NK-92 (cell line): Measurements from ENCODE around the gene HIPK2.
A peak's percentile ranks its signal among the peaks of the same experiment; 100 is the strongest.

Source experiments
- DNase-seq: peaks from one replicate; lab custom pipeline; 2025; ENCODE audit not compliant: unreplicated experiment; lab: John Stamatoyannopoulos, UW

HIPK2 gene

GRCh38 chr7:139658296-139658695, 119.5 kb downstream of the HIPK2 start:
- no peak for DNase-seq

DNA sequence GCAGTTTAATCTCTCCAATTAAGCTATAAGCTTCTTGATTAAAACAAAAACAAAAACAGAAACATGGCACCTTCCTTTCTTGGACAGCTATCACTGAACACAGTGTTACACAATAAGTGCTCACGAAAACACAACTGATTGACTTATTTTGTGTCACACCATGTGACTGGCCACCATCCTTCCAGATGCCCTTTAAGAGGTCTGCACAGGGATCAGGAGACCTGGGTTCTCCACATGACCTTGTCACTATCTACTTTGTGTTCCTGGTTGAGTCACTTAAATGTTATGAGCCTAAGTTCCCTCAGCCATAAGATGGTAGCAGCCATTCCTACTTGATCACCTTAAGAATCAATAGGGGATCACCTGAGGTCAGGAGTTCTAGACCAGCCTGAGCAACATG, 120.1 kb downstream of the HIPK2 start:
- DNase-seq = no peak

GRCh38 chr7:139656387-139656786, 121.4 kb downstream of the HIPK2 start:
- DNase-seq = no peak

GRCh38 chr7:139655305-139655704, 122.5 kb downstream of the HIPK2 start:
- no peak for DNase-seq

DNA sequence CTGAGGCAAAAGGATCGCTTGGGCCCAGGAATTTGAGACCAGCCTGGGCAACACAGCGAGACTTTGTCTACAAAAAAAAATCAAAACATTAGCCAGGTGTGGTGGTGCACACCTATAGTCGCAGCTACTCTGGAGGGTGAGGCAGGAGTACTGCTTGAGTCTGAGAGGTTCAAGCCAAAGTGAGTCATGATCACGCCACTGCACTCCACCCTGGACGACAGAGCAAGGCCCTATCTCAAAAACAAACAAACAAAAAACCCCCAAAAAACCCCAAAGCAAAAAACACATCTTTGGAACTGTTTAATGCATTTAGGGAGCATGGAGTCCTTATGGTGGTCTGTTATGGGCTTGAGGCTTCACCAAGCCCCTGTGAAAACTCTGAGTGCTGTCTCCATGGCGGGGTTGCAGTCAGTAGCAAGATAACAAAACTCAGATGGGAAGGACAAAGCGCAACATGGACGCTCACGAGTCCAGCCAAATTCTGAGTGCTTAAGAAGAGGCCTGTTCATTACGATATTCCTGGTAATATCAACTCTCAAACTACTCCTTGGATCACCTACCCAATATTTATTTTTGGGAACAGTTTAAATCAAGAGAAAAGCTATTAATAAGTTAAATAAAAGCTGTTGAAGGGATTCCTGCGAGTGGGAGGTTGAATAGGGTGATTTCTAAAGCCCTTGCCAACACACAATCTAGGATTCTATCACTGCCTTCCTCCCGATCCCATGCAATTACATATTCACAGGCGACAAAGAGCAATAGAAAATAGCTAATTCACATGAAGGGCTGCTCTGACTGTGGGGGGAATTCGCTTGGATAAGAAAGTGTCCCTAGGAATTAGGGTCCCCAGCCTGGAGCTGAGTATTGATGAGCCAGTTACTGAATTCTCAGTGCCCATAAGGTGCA, 123.3 kb downstream of the HIPK2 start:
- DNase-seq = no peak

DNA sequence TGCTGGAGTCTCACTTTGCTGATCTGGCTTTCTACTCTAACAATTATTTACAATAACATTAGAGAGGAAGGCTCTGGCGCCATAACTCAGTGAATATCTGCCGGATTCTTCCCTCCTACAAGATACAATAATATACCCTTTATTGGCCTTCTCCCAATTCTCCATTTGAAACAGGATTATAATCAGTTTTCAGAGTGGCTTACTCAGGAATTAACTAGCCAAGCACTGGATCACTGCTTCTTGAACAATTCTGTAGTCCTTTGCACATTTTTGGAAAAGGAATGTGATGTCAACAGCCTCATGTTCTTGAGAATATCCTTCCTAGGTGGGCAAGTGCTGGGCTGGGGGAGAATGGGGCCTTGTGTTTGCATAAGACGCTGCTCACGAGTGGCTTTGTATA, 125.9 kb downstream of the HIPK2 start:
- no peak for DNase-seq

DNA sequence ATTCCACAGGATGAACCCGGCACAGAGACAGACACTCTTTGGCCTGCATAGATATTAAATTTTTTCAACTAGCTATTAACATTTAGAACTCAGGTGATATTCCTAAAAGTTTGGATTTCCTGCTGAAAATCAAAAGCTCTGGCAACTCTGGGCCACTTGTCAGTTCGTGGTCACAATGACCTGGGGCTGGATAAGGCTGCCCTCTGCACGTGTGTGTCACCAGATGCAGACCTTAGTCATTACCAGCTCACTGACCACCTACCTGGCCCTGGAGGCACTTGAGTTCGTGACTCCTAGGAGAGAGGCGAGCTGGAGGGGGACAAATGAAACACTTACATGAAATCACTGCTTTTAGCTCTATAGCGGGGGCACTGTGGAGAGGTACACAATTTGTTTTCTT, 126.5 kb downstream of the HIPK2 start:
- no peak for DNase-seq

GRCh38 chr7:139650429-139651100, 127.2 kb downstream of the HIPK2 start:
- no peak for DNase-seq

GRCh38 chr7:139648941-139649425, 128.8 kb downstream of the HIPK2 start:
- DNase-seq = no peak

- no peak for DNase-seq
These were observed 129.4 kb downstream of the HIPK2 start for GRCh38 chr7:139648391-139648861.

GRCh38 chr7:139647814-139648390, 129.9 kb downstream of the HIPK2 start:
- no peak for DNase-seq

DNA sequence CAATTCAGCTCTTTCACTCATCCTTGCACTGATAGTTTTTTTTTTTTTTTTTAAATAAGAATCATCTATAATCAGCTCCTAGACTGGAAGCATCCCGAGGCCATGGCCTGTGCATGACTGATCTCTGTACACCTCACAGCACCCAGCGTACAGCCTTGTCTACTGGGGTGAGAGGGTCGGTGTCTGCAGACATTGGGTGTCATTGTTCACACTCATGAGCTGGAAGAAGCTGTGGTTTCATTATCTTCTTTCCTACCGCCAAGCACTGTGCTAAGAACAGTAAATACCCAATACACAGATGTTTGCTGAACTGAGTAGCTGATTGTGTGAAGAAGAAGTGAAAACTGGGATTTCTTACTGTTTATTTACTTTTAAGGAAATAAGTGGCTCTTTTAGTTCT, 130.7 kb downstream of the HIPK2 start:
- DNase-seq = no peak

- DNase-seq = no peak
These were observed 131.2 kb downstream of the HIPK2 start for GRCh38 chr7:139646566-139646965.

DNA sequence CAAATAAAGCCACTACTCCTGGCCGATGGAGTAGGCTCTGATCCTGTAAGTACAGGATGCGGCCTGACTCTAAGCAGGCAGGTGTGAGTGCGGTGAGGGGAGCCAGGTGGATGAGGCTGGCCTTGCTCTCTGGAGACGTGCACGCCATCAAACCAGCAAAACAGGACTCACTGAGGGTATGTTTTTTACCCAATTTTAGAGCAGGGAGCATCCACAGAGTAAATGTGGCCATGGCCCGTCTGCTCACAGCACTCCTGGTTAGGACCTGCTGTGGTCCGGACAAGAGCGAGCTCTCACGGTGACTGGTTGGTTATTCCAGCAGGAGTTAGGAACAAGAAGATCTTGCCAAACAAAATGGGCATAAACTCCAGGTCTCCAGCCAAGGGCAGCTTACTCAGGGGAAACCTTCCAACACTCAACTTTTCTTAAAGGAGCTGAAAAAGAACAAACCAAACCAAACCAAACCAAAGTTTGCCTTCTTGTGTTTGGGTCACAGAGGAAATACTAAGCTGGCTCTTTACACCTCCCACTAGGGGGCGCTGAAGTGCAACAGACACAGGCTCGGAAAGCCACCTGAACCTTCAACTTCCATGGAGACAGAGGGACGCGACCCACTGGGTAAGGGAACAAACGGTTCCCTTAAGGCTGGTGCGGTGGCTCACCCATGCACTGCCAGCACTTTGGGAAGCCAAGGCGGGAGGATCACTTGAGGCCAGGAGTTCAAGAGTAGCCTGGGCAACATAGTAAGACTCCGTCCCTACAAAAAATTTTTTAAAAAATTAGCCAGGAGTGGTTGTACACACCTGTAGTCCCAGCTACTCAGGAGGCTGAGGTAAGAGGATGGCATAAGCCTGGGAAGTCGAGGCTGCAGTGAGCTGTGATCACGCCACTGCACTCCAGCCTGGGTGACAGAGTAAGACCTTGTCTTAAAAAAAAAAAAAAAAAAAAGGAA, 131.9 kb downstream of the HIPK2 start:
- DNase-seq = peak; percentile 10

- no peak for DNase-seq
These were observed 133.7 kb downstream of the HIPK2 start for GRCh38 chr7:139643951-139644585.

DNA sequence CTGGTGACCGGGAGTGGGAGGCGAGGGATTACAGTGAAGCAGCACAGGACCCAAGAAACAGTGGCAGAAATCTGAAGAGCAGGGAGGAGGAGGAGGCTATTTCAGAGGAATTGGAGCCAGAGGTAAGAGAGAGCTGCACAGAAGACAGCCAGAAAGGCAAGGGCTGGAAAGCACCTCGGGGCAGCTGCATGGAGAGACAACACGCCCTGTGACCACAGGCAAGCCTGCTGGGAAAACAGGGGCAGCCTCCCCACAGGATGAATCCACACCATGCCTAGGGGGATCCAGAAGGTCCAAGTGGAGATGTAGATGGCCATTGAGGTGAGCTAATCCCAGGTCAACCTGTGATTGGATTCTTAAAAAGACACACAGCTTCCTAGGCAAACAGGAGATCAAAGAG, 135.5 kb downstream of the HIPK2 start:
- no peak for DNase-seq

DNA sequence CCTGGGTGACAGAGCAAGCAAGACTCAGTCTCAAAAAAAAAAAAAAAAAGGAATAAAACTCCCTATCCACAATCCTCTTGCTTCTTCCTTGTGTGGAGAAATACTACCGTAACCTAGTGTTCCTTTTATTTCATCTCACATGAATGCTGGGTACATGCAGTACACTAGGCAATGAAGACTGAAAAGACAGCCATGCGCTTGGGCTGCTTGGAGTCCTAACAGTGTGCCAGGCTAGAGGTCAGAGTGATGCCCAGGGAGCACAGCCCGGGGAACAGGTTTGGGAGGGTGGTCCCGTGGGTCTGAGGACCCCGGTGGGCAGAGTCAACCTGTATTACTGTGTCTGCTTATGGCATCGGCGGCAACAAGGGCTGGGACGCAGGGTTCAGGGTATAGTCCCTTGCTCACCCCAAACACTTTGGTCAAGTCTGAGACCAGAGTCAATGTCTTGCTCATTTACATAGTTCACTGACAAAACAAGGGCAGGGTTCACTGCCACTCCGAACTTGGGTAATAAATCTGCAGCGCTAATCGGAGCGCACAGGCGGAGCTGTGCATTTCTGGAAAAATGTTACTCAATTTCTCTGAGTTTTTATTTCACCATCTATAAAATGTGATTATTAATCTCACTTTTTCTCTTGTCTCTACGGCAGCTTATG, 136.3 kb downstream of the HIPK2 start:
- DNase-seq = no peak

DNA sequence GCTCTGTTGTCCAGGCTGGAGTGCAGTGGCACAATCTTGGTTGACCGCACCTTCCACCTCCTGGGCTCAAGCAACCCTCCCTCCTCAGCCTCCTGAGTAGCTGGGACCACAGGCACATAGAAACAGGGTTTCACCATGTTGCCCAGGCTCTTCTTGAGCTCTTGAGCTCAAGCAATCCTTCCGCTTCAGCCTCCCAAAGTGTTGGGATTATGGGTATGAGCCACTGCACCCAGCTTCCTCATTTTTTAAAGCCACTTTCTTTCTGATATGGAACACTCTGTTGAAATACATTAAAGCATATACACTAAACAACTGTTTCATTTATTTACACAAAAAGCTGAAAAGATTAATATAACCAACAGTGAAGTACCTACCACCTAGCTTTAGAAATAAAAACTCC, 137.1 kb downstream of the HIPK2 start:
- DNase-seq = no peak

- no peak for DNase-seq
These were observed 138.2 kb downstream of the HIPK2 start for GRCh38 chr7:139639563-139639962.
